Upper lobe of left lung (tissue), 6 donors: ENCODE results near the gene PRKN. TPM values are rescaled to one million over a fixed set of nuclear protein-coding genes. Genes with fewer than 3 reads are reported as not detected.

ENCODE experiments used
- ATAC-seq, 2 donors: fragments of 200-7000 bp; cut with Tn5 transposase; one replicate each; pipeline ENCODE4 v1.9.1; 2022; ENCODE audit warnings: mild to moderate bottlenecking in 2 of 2, moderate library complexity in 2 of 2; ENCODE audit not compliant: low FRiP score in 2 of 2
- DNase-seq, 2 donors: peaks; one replicate each; pipeline ENCODE4 v3.0.0-alpha.2; 2019 to 2020
- H3K27ac ChIP-seq, 4 donors: fragments of 200-600 bp; sonication (generic); one replicate each; pipeline ENCODE4 v1.5.1; 2016 to 2019
- H3K27me3 ChIP-seq, 4 donors: fragments of 200-600 bp; sonication (generic); one replicate each; pipeline ENCODE4 v1.5.1; 2017 to 2019
- H3K36me3 ChIP-seq, 4 donors: fragments of 200-600 bp; sonication (generic); one replicate each; pipeline ENCODE4 v1.5.1; 2016 to 2019
- H3K4me1 ChIP-seq, 4 donors: fragments of 200-600 bp; sonication (generic); one replicate each; pipeline ENCODE4 v1.5.1; 2018 to 2019
- H3K4me3 ChIP-seq, 4 donors: fragments of 200-600 bp; sonication (generic); one replicate each; pipeline ENCODE4 v1.5.1; 2017 to 2019; ENCODE audit warnings: mild to moderate bottlenecking in 2 of 4, moderate library complexity in 1 of 4
- H3K9me3 ChIP-seq, 4 donors: fragments of 200-600 bp; sonication (generic); one replicate each; pipeline ENCODE4 v1.5.1; 2018 to 2019
- CTCF ChIP-seq, 6 experiments: fragments of 450-650 bp in 4 of 6; fragments of 200-600 bp in 2 of 6; sonication (generic) in 2 of 6; IDR thresholded peaks; one replicate each; pipeline ENCODE4 v1.5.1; 2016 to 2019; ENCODE audit warnings: antibody characterized with exemption in 6 of 6
- EP300 ChIP-seq, 4 donors: sonication (generic); formaldehyde crosslinking; IDR thresholded peaks; one replicate each; pipeline ENCODE4 v1.5.1; 2017; ENCODE audit warnings: antibody characterized with exemption in 4 of 4, control low read depth in 2 of 4
- POLR2A ChIP-seq, 4 donors: fragments of 450-650 bp; IDR thresholded peaks; one replicate each; pipeline ENCODE4 v1.5.1; 2016 to 2017; ENCODE audit warnings: antibody characterized with exemption in 4 of 4, mild to moderate bottlenecking in 2 of 4
- POLR2AphosphoS5 ChIP-seq, 2 donors: sonication (generic); formaldehyde crosslinking; IDR thresholded peaks; one replicate each; pipeline ENCODE4 v1.5.1; 2017; ENCODE audit warnings: antibody characterized with exemption in 2 of 2
- WGBS, 2 donors: methylation state at CpG; one replicate each; pipeline ENCODE4 v1.1.5; 2017 to 2018; 5-methylcytosine and 5-hydroxymethylcytosine counted together
- total RNA-seq, 6 donors: library from RNA; depleted of rRNA in 4 of 6; stranded (reverse); fragments of >200 nt in 4 of 6; gene quantifications; one replicate each; pipeline versions ENCODE4 v1.1.0 to v1.2.1, GENCODE V29; 2016 to 2021
- donor health status: DM: no; HTN: no; CAD: no; lungs with moderate emphysema.
- donor health status: DM: no; HTN: yes; CAD: no; lungs with severe emphysema.

PRKN gene
- total RNA-seq, 6 donors from 2014 or later: 2.7 to 29.3 (median 5.5) TPM

GRCh38 chr6:161613711-161614110, 1113.9 kb downstream of the PRKN start:
- Histone ChIP-seq H3K4me3 (no peak overlapping the region), H3K27ac (no peak overlapping the region), H3K36me3 (no peaks in the 10 kb centered on the region), H3K4me1 (no peaks in the 10 kb centered on the region), H3K9me3 (no peaks in the 10 kb centered on the region), H3K27me3 (no peaks in the 10 kb centered on the region)
- ATAC-seq (no peak), DNase-seq (no peak)
- TF ChIP-seq POLR2AphosphoS5 (IDR thresholded peaks at IDR 0.05) (no peak), CTCF (IDR thresholded peaks at IDR 0.05) (no peak), EP300 (IDR thresholded peaks at IDR 0.05) (no peak), POLR2A (IDR thresholded peaks at IDR 0.05) (no peak)
- 89 to 100% methylated on average over 2 of the region's 2 CpGs for WGBS, 2 donors

- ATAC-seq: no peak
- Histone ChIP-seq H3K36me3 (no peaks in the 10 kb centered on the region), H3K27ac (no peak overlapping the region), H3K27me3 (no peaks in the 10 kb centered on the region), H3K4me1 (no peaks in the 10 kb centered on the region), H3K9me3 (no peaks in the 10 kb centered on the region), H3K4me3 (no peak overlapping the region)
- no peak for DNase-seq
- 94% methylated on average over 3 of the region's 3 CpGs for WGBS, 2 donors
- TF ChIP-seq CTCF (IDR thresholded peaks at IDR 0.05): no peak
- TF ChIP-seq EP300 (IDR thresholded peaks at IDR 0.05): no peak
- no peak for TF ChIP-seq POLR2AphosphoS5 (IDR thresholded peaks at IDR 0.05)
- no peak for TF ChIP-seq POLR2A (IDR thresholded peaks at IDR 0.05)
Observed at GRCh38 chr6:161608771-161609170, 1118.8 kb downstream of the PRKN start.

GRCh38 chr6:161607696-161608297, 1119.8 kb downstream of the PRKN start:
- H3K4me3 ChIP-seq: no peak overlapping the region
- no peak for TF ChIP-seq POLR2AphosphoS5 (IDR thresholded peaks at IDR 0.05)
- no peak for TF ChIP-seq EP300 (IDR thresholded peaks at IDR 0.05)
- TF ChIP-seq CTCF (IDR thresholded peaks at IDR 0.05): no peak
- no peak for TF ChIP-seq POLR2A (IDR thresholded peaks at IDR 0.05)
- no peaks in the 10 kb centered on the region for H3K4me1 ChIP-seq
- ATAC-seq: no peak
- no peaks in the 10 kb centered on the region for H3K36me3 ChIP-seq
- H3K9me3 ChIP-seq: no peaks in the 10 kb centered on the region
- no peak overlapping the region for H3K27ac ChIP-seq
- H3K27me3 ChIP-seq: no peaks in the 10 kb centered on the region
- 92 to 93% methylated on average over 6 of the region's 6 CpGs for WGBS, 2 donors
- DNase-seq: no peak

- Histone ChIP-seq H3K27ac (no peak overlapping the region), H3K27me3 (no peaks in the 10 kb centered on the region), H3K4me1 (no peaks in the 10 kb centered on the region), H3K4me3 (no peak overlapping the region), H3K9me3 (no peaks in the 10 kb centered on the region), H3K36me3 (no peaks in the 10 kb centered on the region)
- TF ChIP-seq EP300 (IDR thresholded peaks at IDR 0.05) (no peak), POLR2AphosphoS5 (IDR thresholded peaks at IDR 0.05) (no peak), POLR2A (IDR thresholded peaks at IDR 0.05) (no peak), CTCF (IDR thresholded peaks at IDR 0.05) (no peak)
- WGBS, 2 donors: 93 to 95% methylated on average over 1 of the region's 1 CpG
- ATAC-seq (no peak), DNase-seq (no peak)
Observed at GRCh38 chr6:161602359-161602758, 1125.2 kb downstream of the PRKN start.

GRCh38 chr6:161598896-161599295, 1128.7 kb downstream of the PRKN start:
- 78 to 94% methylated on average over 2 of the region's 2 CpGs for WGBS, 2 donors
- DNase-seq (no peak), ATAC-seq (no peak)
- TF ChIP-seq EP300 (IDR thresholded peaks at IDR 0.05) (no peak), CTCF (IDR thresholded peaks at IDR 0.05) (no peak), POLR2A (IDR thresholded peaks at IDR 0.05) (no peak), POLR2AphosphoS5 (IDR thresholded peaks at IDR 0.05) (no peak)
- H3K9me3 ChIP-seq: no peaks in the 10 kb centered on the region
- no peak overlapping the region for H3K27ac ChIP-seq
- H3K4me1 ChIP-seq: no peaks in the 10 kb centered on the region
- no peaks in the 10 kb centered on the region for H3K36me3 ChIP-seq
- H3K27me3 ChIP-seq: no peaks in the 10 kb centered on the region
- H3K4me3 ChIP-seq: no peak overlapping the region
